IMR-90 (cell line): ENCODE measurements around the gene CNTNAP1. TPM values are rescaled to one million over a fixed set of nuclear protein-coding genes. Genes with fewer than 3 reads are reported as not detected.
A peak's percentile ranks its signal among the peaks of the same experiment; 100 is the strongest.
"Not testable (repeated sequence)": the region's sequence is repeated elsewhere in the genome, so short reads cannot be mapped to it uniquely, and the experiment has no call there.

Source experiments
- ATAC-seq: fragments of 200-7000 bp; cut with Tn5 transposase; 2 replicates; pipeline ENCODE4 v1.9.1; 2020; ENCODE audit warnings: low read depth, mild to moderate bottlenecking, moderate library complexity
- BruUV-seq: library from RNA; stranded (reverse); fragments of 400-500 nt; replicated peaks from 2 replicates; lab custom pipeline; 2021; lab: Mats Ljungman, UMichigan
- CTCF ChIA-PET: fragments of 300-600 bp; formaldehyde crosslinking; extraction: SDS; loops from one replicate; lab custom pipeline; 2021; ENCODE audit warnings: antibody characterized with exemption; lab: Yijun Ruan, JAX
- POLR2A ChIA-PET: fragments of 300-600 bp; sonication (Branson Sonifier 250); formaldehyde crosslinking; loops from one replicate; lab custom pipeline; 2022; ENCODE audit warnings: antibody characterized with exemption; ENCODE audit not compliant: unreplicated experiment; lab: Charles Lee
- DNase-seq: peaks from one replicate; pipeline ENCODE4 v3.0.0; 2013
- H2AFZ ChIP-seq: replicated peaks from 2 replicates; pipeline ENCODE3; 2013; ENCODE audit warnings: low read length, mild to moderate bottlenecking; ENCODE audit not compliant: poor library complexity
- H2AK5ac ChIP-seq: 2 replicates; pipeline ENCODE4 v1.6.1; 2013; ENCODE audit warnings: low read depth, low read length, inconsistent platforms
- H2AK9ac ChIP-seq: replicated peaks from 2 replicates; pipeline ENCODE3; 2013; ENCODE audit warnings: mild to moderate bottlenecking, low read depth, low read length, moderate library complexity; ENCODE audit not compliant: poor library complexity
- H2BK120ac ChIP-seq: 2 replicates; pipeline ENCODE4 v1.6.1; 2013; ENCODE audit warnings: low read depth, low read length, inconsistent platforms
- H2BK15ac ChIP-seq: 3 replicates; pipeline ENCODE4 v1.6.1; 2013; ENCODE audit warnings: low read depth, low read length, inconsistent platforms
- H2BK20ac ChIP-seq: 2 replicates; pipeline ENCODE4 v1.6.1; 2013; ENCODE audit warnings: low read depth, mild to moderate bottlenecking, inconsistent platforms, low read length, moderate library complexity
- H2BK5ac ChIP-seq: 2 replicates; pipeline ENCODE4 v1.6.1; 2013; ENCODE audit warnings: mild to moderate bottlenecking, low read depth, low read length, inconsistent platforms; ENCODE audit not compliant: poor library complexity, severe bottlenecking
- H3K14ac ChIP-seq: replicated peaks from 2 replicates; pipeline ENCODE4 v1.6.1; 2013; ENCODE audit warnings: low read depth, low read length, inconsistent platforms
- H3K18ac ChIP-seq: 2 replicates; pipeline ENCODE4 v1.6.1; 2013; ENCODE audit warnings: low read depth, low read length, control low read depth
- H3K23ac ChIP-seq: 2 replicates; pipeline ENCODE4 v1.6.1; 2013; ENCODE audit warnings: low read depth, low read length, inconsistent platforms
- H3K27ac ChIP-seq: 2 replicates; pipeline ENCODE4 v1.5.1; 2013; ENCODE audit warnings: mild to moderate bottlenecking, control low read depth, low read length; ENCODE audit not compliant: insufficient read depth
- H3K27me3 ChIP-seq: 2 replicates; pipeline ENCODE4 v1.6.1; 2013; ENCODE audit warnings: low read length; ENCODE audit not compliant: control insufficient read depth, insufficient read depth
- H3K36me3 ChIP-seq: 2 replicates; pipeline ENCODE4 v1.6.1; 2013; ENCODE audit warnings: low read length, mixed read lengths; ENCODE audit not compliant: control insufficient read depth, insufficient read depth
- H3K4ac ChIP-seq: 2 replicates; pipeline ENCODE4 v1.6.1; 2013; ENCODE audit warnings: low read depth, low read length, inconsistent platforms
- H3K4me1 ChIP-seq: 2 replicates; pipeline ENCODE4 v1.6.1; 2013; ENCODE audit warnings: low read length, mixed read lengths; ENCODE audit not compliant: control insufficient read depth, insufficient read depth
- H3K4me2 ChIP-seq: 2 replicates; pipeline ENCODE4 v1.6.1; 2013; ENCODE audit warnings: low read depth, mild to moderate bottlenecking, control low read depth, low read length, moderate library complexity
- H3K4me3 ChIP-seq: 2 replicates; pipeline ENCODE4 v1.5.1; 2013; ENCODE audit warnings: low read depth, mild to moderate bottlenecking, control low read depth, low read length, moderate library complexity; ENCODE audit not compliant: insufficient read depth
- H3K56ac ChIP-seq: 2 replicates; pipeline ENCODE4 v1.6.1; 2013; ENCODE audit warnings: low read length, inconsistent platforms; ENCODE audit not compliant: insufficient read depth; ENCODE audit errors: extremely low read depth
- H3K79me1 ChIP-seq, 2 experiments: 2 replicates each; pipeline ENCODE4 v1.6.1; 2013; ENCODE audit warnings: low read length in 2 of 2, inconsistent platforms in 1 of 2, low read depth in 1 of 2
- H3K9ac ChIP-seq: 2 replicates; pipeline ENCODE4 v1.6.1; 2013; ENCODE audit warnings: low read depth, low read length, control low read depth
- H3K9me1 ChIP-seq: 2 replicates; pipeline ENCODE4 v1.6.1; 2013; ENCODE audit warnings: low read length, inconsistent platforms; ENCODE audit not compliant: insufficient read depth
- H3K9me3 ChIP-seq: 2 replicates; pipeline ENCODE4 v1.6.1; 2013; ENCODE audit warnings: low read length; ENCODE audit not compliant: control insufficient read depth, insufficient read depth
- H4K20me1 ChIP-seq: 2 replicates; pipeline ENCODE4 v1.6.1; 2013; ENCODE audit warnings: low read length, inconsistent platforms; ENCODE audit not compliant: insufficient read depth
- H4K5ac ChIP-seq: 2 replicates; pipeline ENCODE4 v1.6.1; 2013; ENCODE audit warnings: mild to moderate bottlenecking, low read depth, low read length, control low read depth
- H4K8ac ChIP-seq, 2 experiments: 2 replicates each; pipeline ENCODE4 v1.6.1; 2013; ENCODE audit warnings: low read depth in 2 of 2, low read length in 2 of 2, control low read depth in 1 of 2, inconsistent platforms in 1 of 2
- H4K91ac ChIP-seq: 2 replicates; pipeline ENCODE4 v1.6.1; 2013; ENCODE audit warnings: low read depth, low read length, inconsistent platforms; ENCODE audit not compliant: insufficient read depth
- WGBS, 2 experiments: methylation state at CpG; one replicate each; pipeline versions ENCODE4 v1.1.5 to v1.1.7; 2013; ENCODE audit warnings: missing lambda C conversion rate in 2 of 2; ENCODE audit not compliant: insufficient read length in 1 of 2; ENCODE audit errors: extremely low coverage in 2 of 2; 5-methylcytosine and 5-hydroxymethylcytosine counted together
- dilution Hi-C: fragments of 300-500 bp; cut with HindIII; formaldehyde crosslinking; loops from one replicate; pipeline ENCODE4 v1.14.3; 2018; ENCODE audit warnings: low sequenced_read_pairs; ENCODE audit not compliant: unreplicated experiment
- in situ Hi-C: fragments of 300-500 bp; cut with MboI; formaldehyde crosslinking; loops from 3 replicates; pipeline ENCODE4 v1.14.3; 2019; ENCODE audit warnings: low sequenced_read_pairs, inconsistent platforms, mixed read lengths
- intact Hi-C: fragments of 100-400 bp; cut with micrococcal nuclease; formaldehyde crosslinking; loops from 2 replicates; pipeline ENCODE4 v1.10.0; 2022
- polyA plus RNA-seq, 3 experiments: library from polyadenylated mRNA; depleted of rRNA; stranded (reverse); fragments of >200 nt; gene quantifications; 2 replicates each; pipeline ENCODE4 v1.2.3, GENCODE V29; 2012; ENCODE audit warnings: low replicate concordance in 1 of 3
- total RNA-seq: library from RNA; depleted of rRNA; stranded (reverse); fragments of >200 nt; gene quantifications from 2 replicates; pipeline ENCODE4 v1.2.3, GENCODE V29; 2012

The CNTNAP1 gene
- total and polyA plus RNA-seq, 2 of the 4 experiments (the other 2 are of a cell fraction): 12.2 to 72.2 TPM

- H2BK5ac ChIP-seq, H2AK9ac ChIP-seq, POLR2A ChIA-PET, H3K23ac ChIP-seq, H3K27ac ChIP-seq, DNase-seq, H3K9ac ChIP-seq, H3K18ac ChIP-seq, H2BK15ac ChIP-seq, in situ Hi-C loops, intact Hi-C loops, CTCF ChIA-PET, H3K14ac ChIP-seq, H2BK20ac ChIP-seq, H2AFZ ChIP-seq, H4K8ac ChIP-seq, H4K91ac ChIP-seq, H4K5ac ChIP-seq, H3K56ac ChIP-seq, H2BK120ac ChIP-seq, H3K9me3 ChIP-seq, H2AK5ac ChIP-seq, H3K4me3 ChIP-seq, ATAC-seq, H3K4me2 ChIP-seq, dilution Hi-C loops, H3K4ac ChIP-seq, H3K27me3 ChIP-seq: not testable (repeated sequence)
- Histone ChIP-seq H3K36me3 (peaks cover 55% of the 10 kb centered on the region), H3K79me1 (peaks cover 2 to 39% of the 10 kb centered on the region in 2 experiments; a peak in 2 of 4 replicates), H3K4me1 (peaks cover 10% of the 10 kb centered on the region), H3K9me1 (peaks cover 15% of the 10 kb centered on the region; the same call in 1 of the 2 replicates), H4K20me1 (peaks cover 16% of the 10 kb centered on the region)
- WGBS, 2 experiments: 100% methylated on average over 1 of the region's 16 CpGs; no CpG with 5 or more reads in 1 of the 2 experiments
- BruUV-seq: TSS peak; percentile 38
Measured at GRCh38 chr17:42666126-42666525, 16.2 kb upstream of the CNTNAP1 start.
